ENCODE measurements around the gene PSMG4. TPM values are rescaled to one million over a fixed set of nuclear protein-coding genes. Genes with fewer than 3 reads are reported as not detected.

PSMG4 gene
- total RNA-seq, 1 experiment from 2014 or later, result 29.3 TPM

DNA sequence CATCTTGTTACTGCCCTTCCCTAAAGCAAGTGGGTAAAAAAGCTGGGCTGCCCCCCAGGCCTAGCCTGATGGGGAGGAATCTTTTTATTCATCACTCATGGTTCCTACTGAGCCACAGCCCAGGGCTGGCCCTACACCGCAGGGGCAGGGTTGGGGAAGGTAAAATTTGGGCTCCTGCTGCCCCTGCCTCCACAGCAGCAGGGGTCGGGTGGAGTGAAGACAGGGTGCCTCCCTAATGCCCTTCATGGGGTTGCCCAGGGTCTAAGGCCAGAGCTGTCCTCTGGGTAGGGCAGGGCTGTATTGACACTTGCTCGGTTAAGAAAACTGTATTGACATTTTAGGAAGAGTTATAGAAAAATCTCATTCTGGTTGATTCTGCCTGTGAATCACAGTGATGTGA is 8.9 kb upstream of the PSMG4 start:
- Histone ChIP-seq H3K4ac (ENCODE audit: low read depth, low read length) (no peak overlapping the region), H3K14ac (ENCODE audit: insufficient read depth, low read length) (no peak overlapping the region), H3K79me2 (ENCODE audit: insufficient read depth, low read length) (no peaks in the 10 kb centered on the region), H2BK120ac (ENCODE audit: low read depth, low read length, poor library complexity, severe bottlenecking) (no peak overlapping the region), H3K18ac (ENCODE audit: insufficient read length, low read depth, low read length) (no peak overlapping the region), H2BK5ac (ENCODE audit: insufficient read length, low read length) (no peak overlapping the region), H2AK5ac (ENCODE audit: insufficient read length, low read length) (no peak overlapping the region), H2BK15ac (ENCODE audit: low read depth, low read length) (no peak overlapping the region), H4K8ac (replicated peaks; ENCODE audit: insufficient read length, low read depth, low read length) (no peak overlapping the region), H3K27me3 (ENCODE audit: insufficient read depth, low read length) (no peaks in the 10 kb centered on the region), H2AFZ (ENCODE audit: low read length) (no peak overlapping the region), H4K91ac (ENCODE audit: insufficient read length, low read depth, low read length) (no peak overlapping the region), H4K5ac (ENCODE audit: insufficient read length, low read depth, low read length) (no peak overlapping the region), H3K4me2 (ENCODE audit: insufficient read depth, insufficient read length, low read length) (no peak overlapping the region), H3T11ph (ENCODE audit: low read length) (no peak overlapping the region), H3K9ac (ENCODE audit: extremely low read depth, insufficient read length, low read length) (no peak overlapping the region), H4K20me1 (ENCODE audit: control insufficient read depth, insufficient read depth, insufficient read length) (no peaks in the 10 kb centered on the region), H2BK12ac (ENCODE audit: insufficient read length, low read depth, low read length) (no peak overlapping the region), H3K27ac (ENCODE audit: insufficient read length, low read depth, low read length) (no peak overlapping the region), H3K4me1 (ENCODE audit: insufficient read depth, low read length) (no peaks in the 10 kb centered on the region; the same call in 1 of the 2 replicates), H2BK20ac (ENCODE audit: low read depth, low read length, poor library complexity, severe bottlenecking) (no peak overlapping the region), H3K56ac (ENCODE audit: insufficient read length, low read depth, low read length) (no peak overlapping the region), H3K23ac (ENCODE audit: insufficient read length, low read depth, low read length) (no peak overlapping the region), H3K79me1 (ENCODE audit: insufficient read depth, low read depth, low read length, poor library complexity, severe bottlenecking) (no peaks in the 10 kb centered on the region), H3K23me2 (ENCODE audit: insufficient read length, low read depth, low read length, poor library complexity, severe bottlenecking) (no peaks in the 10 kb centered on the region), H3K9me3 (ENCODE audit: control insufficient read depth, low read depth, low read length) (no peaks in the 10 kb centered on the region)
- WGBS (ENCODE audit: extremely low coverage, insufficient read length, low lambda C conversion rate), result no CpG with 5 or more reads among the region's 3 CpGs
- Mint-ChIP-seq H3K27ac (no peak overlapping the region), H3K4me1 (peaks cover 30 to 38% of the 10 kb centered on the region in 2 experiments), H3K4me3 (no peak overlapping the region), H3K36me3 (ENCODE audit: insufficient read depth in 1 of 3, low read depth in 3 of 3) (peaks cover 5 to 7% (median 5%) of the 10 kb centered on the region in 3 experiments; a peak in 6 of 7 replicates), H3K9me3 (peaks cover 5 to 6% of the 10 kb centered on the region in 2 experiments; a peak in 4 of 5 replicates), H3K27me3 (ENCODE audit: low read depth) (peaks cover 14% of the 10 kb centered on the region)
- TF ChIP-seq, protein P1, sequence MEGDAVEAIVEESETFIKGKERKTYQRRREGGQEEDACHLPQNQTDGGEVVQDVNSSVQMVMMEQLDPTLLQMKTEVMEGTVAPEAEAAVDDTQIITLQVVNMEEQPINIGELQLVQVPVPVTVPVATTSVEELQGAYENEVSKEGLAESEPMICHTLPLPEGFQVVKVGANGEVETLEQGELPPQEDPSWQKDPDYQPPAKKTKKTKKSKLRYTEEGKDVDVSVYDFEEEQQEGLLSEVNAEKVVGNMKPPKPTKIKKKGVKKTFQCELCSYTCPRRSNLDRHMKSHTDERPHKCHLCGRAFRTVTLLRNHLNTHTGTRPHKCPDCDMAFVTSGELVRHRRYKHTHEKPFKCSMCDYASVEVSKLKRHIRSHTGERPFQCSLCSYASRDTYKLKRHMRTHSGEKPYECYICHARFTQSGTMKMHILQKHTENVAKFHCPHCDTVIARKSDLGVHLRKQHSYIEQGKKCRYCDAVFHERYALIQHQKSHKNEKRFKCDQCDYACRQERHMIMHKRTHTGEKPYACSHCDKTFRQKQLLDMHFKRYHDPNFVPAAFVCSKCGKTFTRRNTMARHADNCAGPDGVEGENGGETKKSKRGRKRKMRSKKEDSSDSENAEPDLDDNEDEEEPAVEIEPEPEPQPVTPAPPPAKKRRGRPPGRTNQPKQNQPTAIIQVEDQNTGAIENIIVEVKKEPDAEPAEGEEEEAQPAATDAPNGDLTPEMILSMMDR (conservative IDR thresholded peaks at IDR 0.05), result no peak
- DNase-seq, result no peak
